Measurements from ENCODE around the gene OR2W1.

OR2W1 gene

DNA sequence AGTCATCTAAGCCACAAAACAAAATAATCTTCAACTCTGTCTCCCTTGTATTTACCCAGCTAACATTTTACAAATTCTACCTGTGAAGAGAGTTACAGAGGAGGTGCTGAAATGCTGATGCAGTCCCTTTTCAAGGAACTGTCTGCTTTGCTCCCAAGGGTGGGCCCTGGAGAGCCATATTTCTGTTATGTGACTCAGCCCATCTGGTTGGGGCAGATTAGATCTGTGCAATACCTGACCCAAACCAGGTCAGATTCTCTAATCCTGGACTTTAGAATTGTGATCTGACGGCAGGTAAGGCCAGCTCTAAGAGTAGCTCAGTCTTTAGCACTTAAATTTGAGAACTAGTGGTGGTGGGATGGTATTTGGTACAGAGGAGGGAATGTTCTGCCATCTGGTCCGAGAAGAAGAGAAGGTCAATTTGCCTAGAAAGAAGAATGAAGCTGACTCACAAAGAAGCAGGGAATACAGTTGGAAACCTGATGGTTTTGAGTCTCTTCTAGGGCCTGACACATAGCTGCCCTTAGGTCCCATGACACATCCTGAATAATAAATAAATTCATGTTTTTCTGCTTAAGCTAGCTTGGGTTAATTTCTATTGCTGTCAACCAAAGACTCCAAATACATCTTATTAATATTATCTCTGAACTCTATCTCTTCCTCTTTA is 48.0 kb downstream of the OR2W1 start:
- no peak for DNase-seq (ENCODE audit: low read depth, low spot score)

DNA sequence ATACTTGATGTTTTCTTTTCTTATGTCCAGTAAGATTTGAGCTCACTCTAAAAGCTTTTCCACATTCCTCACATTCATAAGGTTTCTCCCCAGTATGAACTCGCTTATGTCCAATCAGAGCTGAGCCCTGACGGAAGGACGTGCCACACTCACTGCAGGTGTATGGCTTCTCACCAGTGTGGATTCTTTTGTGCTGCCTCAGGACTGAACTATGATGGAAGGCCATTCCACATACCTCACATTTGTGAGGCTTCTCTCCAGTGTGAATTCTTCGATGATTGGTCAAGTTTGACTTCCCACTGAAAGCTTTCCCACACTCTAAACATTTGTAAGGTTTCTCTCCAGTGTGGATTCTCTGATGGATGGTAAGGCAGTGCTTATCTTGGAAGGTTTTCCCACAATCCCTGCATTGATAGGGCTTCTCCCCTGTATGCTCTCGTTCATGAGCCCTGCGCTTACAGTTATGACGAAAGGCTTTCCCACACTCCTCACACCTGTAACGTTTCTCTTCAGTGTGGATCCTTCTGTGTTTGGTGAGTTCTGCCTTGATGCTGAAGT is 49.8 kb downstream of the OR2W1 start:
- no peak for DNase-seq (ENCODE audit: low read depth, low spot score)
